Sigmoid colon (tissue), 4 donors: ENCODE measurements around the gene GRHPR.

Experiments
- EP300 ChIP-seq, 4 donors: sonication (generic); formaldehyde crosslinking; IDR thresholded peaks; one replicate each; pipeline ENCODE4 v1.6.1; 2017; ENCODE audit warnings: antibody characterized with exemption in 4 of 4
- POLR2A ChIP-seq, 2 donors: fragments of 450-650 bp; IDR thresholded peaks; one replicate each; pipeline ENCODE4 v1.6.1; 2016; ENCODE audit warnings: antibody characterized with exemption in 2 of 2, mild to moderate bottlenecking in 2 of 2, moderate library complexity in 2 of 2
- POLR2AphosphoS5 ChIP-seq, 4 donors: sonication (generic); formaldehyde crosslinking; IDR thresholded peaks; one replicate each; pipeline ENCODE4 v1.6.1; 2017; ENCODE audit warnings: antibody characterized with exemption in 4 of 4
- TF ChIP-seq, protein P1 (sequence below), 4 experiments: fragments of 450-650 bp in 3 of 4; fragments of 200-600 bp in 1 of 4; IDR thresholded peaks; one replicate each; pipeline ENCODE4 v1.5.1; 2016 to 2019; ENCODE audit warnings: antibody characterized with exemption in 4 of 4, mild to moderate bottlenecking in 3 of 4, moderate library complexity in 2 of 4

- TF ChIP-seq, protein P1, sequence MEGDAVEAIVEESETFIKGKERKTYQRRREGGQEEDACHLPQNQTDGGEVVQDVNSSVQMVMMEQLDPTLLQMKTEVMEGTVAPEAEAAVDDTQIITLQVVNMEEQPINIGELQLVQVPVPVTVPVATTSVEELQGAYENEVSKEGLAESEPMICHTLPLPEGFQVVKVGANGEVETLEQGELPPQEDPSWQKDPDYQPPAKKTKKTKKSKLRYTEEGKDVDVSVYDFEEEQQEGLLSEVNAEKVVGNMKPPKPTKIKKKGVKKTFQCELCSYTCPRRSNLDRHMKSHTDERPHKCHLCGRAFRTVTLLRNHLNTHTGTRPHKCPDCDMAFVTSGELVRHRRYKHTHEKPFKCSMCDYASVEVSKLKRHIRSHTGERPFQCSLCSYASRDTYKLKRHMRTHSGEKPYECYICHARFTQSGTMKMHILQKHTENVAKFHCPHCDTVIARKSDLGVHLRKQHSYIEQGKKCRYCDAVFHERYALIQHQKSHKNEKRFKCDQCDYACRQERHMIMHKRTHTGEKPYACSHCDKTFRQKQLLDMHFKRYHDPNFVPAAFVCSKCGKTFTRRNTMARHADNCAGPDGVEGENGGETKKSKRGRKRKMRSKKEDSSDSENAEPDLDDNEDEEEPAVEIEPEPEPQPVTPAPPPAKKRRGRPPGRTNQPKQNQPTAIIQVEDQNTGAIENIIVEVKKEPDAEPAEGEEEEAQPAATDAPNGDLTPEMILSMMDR (IDR thresholded peaks at IDR 0.05): no peak
- no peak for TF ChIP-seq POLR2A (IDR thresholded peaks at IDR 0.05)
- no peak for TF ChIP-seq POLR2AphosphoS5 (IDR thresholded peaks at IDR 0.05)
- TF ChIP-seq EP300 (IDR thresholded peaks at IDR 0.05): no peak
Measured at GRCh38 chr9:37379835-37380234, 42.7 kb upstream of the GRHPR start.
